ENCODE data around the gene SLC15A1.
"Not testable (repeated sequence)": the region's sequence is repeated elsewhere in the genome, so short reads cannot be mapped to it uniquely, and the experiment has no call there.

Gene SLC15A1

DNA sequence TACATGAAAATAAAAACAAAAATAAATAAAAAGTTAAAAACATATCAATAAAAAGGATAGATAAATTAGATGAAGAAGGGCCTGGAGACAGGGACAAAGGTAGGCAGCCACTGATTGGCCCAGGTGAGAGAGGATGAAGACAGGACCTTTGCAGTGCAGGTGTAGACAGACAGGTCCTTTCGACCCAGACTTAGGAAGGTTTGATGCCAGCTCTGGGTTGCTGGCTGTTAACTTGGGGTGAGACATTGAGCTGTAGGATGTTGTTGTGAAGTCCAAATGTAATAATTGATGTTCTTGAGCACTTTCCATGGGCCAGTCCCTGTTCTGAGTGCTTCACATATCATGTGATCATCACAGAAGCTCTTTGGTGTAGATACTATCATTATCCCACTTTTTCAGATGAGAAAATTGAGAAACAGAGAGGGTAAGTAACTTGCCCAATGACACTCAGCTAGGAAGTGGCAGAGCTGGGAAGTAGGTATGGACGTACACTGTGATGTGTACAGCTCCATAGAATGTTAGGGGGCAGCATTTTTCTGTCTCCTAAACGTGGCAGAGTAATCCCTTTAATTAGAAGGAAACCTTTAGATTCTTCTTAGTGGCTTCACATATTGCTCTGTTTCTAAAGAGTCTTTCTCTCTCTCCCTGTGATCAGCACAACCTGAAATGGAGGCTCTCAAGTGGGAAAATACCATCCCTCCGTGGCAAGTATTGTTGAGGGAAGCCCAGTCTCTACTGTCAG lies 99.6 kb downstream of the SLC15A1 start:
- DNase-seq, result no peak

DNA sequence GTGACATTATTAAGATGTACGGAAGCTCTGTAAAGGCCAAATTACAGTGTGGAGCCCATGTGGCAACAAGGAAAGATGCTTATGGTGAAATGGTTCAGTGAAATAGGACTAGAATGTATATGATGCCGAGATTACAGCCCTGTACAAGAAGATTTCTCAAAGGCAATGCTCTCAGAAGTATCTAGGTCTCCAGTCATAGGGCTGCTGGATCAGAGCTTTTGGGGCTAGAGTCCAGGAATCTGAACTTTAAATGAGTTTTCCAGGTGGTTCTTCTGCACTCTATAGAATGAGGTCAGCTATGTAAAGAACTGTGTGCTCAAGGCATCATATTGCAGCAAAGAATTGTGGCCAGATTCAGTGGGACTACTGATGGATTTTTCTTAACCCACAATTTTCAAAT lies 100.2 kb downstream of the SLC15A1 start:
- DNase-seq, result no peak

DNA sequence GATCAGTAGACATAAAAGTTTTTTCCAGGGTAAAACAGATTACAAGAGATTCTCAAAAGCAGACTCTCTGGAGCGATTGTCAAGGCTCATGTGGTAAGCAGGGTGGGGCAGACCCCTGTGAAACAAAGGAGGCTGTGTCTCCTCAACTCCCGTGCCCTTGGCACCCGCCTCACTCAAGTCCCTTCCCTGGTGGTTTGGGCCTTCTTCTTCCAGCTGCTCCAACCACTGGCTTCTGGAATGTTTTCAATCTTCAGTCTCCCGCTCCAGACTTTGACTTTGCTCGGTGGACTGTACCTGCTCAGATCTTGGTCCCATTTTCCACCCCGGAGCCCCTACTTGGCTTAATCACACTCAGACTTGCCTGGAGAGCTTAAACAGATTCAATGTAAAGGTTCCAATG lies 100.7 kb downstream of the SLC15A1 start:
- DNase-seq, result no peak

DNA sequence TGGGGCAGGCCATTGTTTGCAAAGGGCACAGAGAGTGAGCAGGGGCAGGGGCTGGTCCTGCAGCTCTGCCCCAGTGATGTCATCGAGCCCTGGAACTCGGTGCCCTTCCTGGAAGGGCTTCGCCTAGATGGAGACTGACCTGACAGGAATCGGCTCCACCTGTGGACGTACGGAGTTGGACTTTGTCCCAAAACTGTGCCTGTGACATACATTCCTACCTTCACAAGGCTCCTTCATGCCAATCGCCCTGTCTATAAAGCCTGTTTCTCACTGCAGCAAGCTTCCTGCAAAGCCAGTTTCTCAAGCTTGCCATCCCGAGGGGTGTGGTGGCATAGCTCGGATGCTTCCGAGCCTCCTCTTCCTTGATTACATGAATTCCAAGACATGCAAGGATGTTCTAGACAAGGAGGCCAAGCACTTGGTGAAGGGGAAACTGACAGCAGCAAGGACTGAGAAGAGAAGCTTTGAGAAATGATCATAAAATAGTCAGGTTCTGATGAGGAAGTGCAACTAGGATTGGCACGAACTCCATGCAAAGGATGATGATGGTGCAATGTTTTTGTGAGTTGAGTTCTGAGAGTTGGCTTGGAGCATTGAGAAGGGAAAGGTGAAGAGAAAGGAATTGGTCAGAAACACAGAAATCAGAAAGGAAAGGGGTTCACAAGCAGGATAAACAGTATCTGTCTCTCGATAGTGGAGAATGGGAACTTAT lies 101.9 kb downstream of the SLC15A1 start:
- DNase-seq, result no peak

DNA sequence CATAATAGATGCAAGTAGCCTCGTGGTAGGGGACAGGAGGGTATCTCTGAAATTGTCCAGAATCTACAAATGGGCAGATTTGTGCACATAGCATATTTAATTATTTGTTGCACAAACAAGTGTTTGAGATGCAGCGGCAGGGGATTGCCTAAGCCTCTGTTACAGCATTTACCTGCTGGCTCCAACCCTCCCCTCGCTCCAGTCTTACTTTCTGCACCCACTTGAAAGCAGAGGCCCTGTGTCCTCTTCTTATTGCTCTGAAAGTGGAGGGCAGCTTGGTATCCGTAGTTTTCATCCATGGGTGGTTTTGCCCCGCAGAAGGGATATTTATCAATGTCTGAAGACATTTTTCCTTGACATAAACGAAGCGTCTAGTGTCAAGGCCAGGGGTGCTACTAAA lies 102.6 kb downstream of the SLC15A1 start:
- no peak for DNase-seq

DNA sequence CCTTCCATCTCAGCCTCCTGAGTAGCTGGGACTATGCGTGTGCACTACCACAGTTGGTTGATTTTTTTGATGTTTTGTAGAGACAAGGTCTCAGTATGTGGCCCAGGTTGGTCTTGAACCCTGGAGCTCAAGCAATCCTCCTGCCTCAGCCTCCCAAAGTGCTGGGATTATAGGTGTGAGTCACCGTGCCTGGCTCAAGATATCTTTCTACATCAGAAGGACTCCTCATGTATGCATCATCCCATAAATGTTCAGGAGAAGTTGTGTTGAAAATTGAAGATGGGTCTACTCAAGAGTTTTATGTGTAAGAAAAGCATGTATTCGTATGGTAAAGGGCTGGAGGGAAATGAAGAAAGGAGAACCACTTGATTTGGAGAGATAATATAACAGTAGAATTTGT lies 103.8 kb downstream of the SLC15A1 start:
- no peak for DNase-seq

DNA sequence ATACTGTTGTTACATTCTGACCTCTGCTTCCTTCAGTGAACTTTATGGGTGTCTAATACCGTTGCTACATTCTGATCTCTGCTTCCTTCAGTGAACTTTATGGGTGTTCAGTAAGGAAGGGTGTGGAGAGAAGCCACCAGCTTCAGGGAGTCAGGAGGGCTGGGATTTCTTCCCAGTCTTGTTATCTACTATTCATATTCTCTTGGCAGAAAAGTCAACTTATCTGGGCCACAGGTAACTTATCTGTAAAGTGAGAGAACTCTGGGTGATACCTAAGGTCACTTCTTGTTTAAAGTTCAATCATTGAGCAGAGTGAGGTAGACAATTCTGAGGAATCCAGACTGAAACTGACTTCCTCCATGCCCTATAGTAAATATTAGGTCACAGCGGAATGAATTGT lies 104.3 kb downstream of the SLC15A1 start:
- DNase-seq, result no peak

DNA sequence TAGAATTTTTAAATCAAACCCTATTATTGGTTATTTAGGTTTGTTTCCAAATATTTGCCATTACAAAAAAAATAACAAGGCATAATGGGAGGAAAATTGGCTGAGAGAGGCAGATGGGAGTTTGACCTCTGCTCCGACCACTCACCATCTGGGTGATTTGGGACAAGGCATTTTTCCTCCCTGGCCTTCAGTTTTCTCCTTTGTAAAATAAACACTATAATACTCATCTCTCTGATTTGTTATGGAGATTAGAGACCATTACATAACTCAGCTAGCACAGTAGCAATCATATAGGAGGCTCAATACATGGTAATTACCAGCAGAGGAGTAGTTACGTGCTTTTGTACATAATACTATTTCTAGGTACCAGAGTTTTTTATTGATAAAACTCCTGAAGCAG lies 105.4 kb downstream of the SLC15A1 start:
- no peak for DNase-seq

DNA sequence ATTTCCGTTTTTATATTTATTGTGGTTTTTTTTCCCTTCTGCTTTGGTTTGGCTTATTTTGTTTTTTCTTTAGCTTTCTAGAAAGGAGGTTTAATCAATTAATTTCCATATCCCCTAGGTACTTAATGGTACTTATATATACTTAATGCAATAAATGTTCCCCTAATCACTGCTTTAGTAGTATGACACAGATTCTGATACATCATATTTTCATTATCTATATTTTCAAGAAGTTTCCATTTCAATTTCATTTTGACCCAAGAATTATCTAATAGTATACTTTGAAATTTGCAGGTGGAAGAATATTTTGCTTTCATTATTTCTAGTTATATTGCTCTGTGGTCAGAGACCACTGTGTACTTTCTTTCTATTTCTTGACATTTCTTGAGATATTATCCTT lies 109.0 kb downstream of the SLC15A1 start:
- no peak for DNase-seq

DNA sequence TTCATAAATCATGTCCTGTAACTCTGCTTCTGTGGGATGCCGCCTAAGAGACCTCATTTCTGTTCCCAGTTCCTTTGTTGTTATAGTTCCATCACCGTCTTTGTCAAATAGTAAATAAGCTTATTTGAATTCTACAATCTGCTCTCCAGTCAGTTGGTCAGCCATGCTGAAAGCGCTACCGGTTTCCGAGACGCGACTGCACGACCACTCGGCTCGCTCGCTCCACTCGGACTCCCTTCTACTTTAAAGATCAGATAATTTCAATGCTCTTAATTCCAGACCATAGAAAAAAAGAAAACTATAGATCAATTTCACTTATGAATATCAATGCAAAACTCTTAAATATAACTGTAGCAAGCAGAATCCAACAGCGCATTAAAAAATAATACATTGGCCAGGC lies 111.4 kb downstream of the SLC15A1 start:
- DNase-seq, result no peak

DNA sequence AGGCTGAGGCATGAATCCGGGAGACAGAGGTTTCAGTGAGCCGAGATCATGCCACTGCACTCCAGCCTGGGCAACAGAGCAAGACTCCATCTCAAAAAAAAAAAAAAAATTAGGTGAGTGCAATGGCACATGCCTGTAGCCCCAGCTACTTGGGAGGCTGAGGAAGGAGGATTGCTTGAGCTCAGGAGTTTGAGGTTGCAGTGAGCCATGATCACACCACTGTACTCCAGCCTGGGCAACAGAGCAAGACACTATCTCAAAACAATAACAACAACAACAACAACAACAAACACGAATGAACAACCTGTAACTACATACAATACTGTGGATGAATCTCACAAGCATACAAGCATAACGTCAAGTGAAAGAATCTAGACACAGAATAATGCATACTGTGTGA lies 112.7 kb downstream of the SLC15A1 start:
- DNase-seq, result not testable (repeated sequence)

DNA sequence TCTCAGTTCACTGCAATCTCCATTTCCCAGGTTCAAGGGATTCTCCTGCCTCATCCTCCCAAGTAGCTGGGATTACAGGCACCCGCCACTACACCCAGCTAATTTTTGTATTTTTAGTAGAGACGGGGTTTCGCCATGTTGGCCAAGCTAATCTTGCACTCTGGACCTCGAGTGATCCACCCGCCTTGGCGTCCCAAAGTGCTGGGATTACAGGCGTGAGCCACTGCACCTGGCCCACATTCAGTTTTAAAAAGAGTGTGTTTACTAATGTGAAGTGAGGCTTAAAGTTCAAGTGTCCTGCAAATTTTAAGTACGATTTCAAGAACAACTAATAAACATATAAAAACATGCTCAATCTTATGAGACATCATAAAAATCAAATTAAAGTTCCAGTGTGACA lies 114.1 kb downstream of the SLC15A1 start:
- not testable (repeated sequence) for DNase-seq
